Right ventricle myocardium superior (tissue), 1 donor: Measurements from ENCODE around the gene DLL4. TPM values are rescaled to one million over a fixed set of nuclear protein-coding genes. Genes with fewer than 3 reads are reported as not detected.
"Not testable (repeated sequence)": the region's sequence is repeated elsewhere in the genome, so short reads cannot be mapped to it uniquely, and the experiment has no call there.

Source experiments
- ATAC-seq: fragments of 200-7000 bp; cut with Tn5 transposase; one replicate; pipeline ENCODE4 v1.9.1; 2020; ENCODE audit warnings: mild to moderate bottlenecking; ENCODE audit not compliant: poor library complexity
- DNase-seq: peaks from one replicate; pipeline ENCODE4 v3.0.0-alpha.2; 2020
- intact Hi-C: fragments of 100-400 bp; cut with DNase I; formaldehyde crosslinking; loops from one replicate; pipeline ENCODE4 v1.11.2; 2022
- total RNA-seq: library from RNA; stranded (reverse); fragmentation: NEBNext Ultra II Directional; extraction: Animal tissue kit (Norgen Biotek cat#: 25700); gene quantifications from one replicate; pipeline ENCODE4 v1.2.1, GENCODE V29; 2021
- donor health status: DM: no; HTN: yes; CAD: no; lungs with severe emphysema.

Gene DLL4
- total RNA-seq, 1 donor from 2014 or later, result 10.7 TPM

- DNase-seq (no peak), ATAC-seq (no peak)
- intact Hi-C loops, result no loop called here
Measured at GRCh38 chr15:40952301-40952900, 23.3 kb downstream of the DLL4 start.

- intact Hi-C loops, result no loop called here
- peak; percentile 97 for DNase-seq
- ATAC-seq, result peak; percentile 96
Measured at GRCh38 chr15:40952901-40953712, 24.0 kb downstream of the DLL4 start, which contains the start of gene CHAC1. TSS of gene CHAC1 (plus strand) at chr15:40953471. CDS start at chr15:40953584, 113 bp downstream.

DNA sequence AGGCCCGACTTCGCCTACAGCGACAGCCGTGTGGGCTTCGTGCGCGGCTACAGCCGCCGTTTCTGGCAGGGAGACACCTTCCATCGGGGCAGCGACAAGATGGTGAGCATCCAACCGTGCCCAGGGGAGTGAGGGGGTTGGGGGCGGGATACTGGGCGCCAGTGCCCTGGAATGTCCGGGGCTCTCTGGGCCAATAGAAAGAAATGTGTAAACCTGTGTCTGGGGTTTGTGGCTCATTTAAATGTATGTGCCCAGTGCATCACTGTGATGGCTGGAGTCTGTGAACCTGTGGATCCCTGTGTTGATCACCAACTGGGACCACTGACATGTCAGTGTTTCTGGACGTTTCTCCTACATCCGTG is 24.6 kb downstream of the DLL4 start:
- intact Hi-C loops, result no loop called here
- ATAC-seq, result peak; percentile 6
- DNase-seq, result no peak

- DNase-seq, result peak; percentile 11
- ATAC-seq, intact Hi-C loops: not testable (repeated sequence)
Measured at GRCh38 chr15:40954158-40954848, 25.2 kb downstream of the DLL4 start.

GRCh38 chr15:40955141-40955903 is 26.2 kb downstream of the DLL4 start:
- intact Hi-C loops, result no loop called here
- peak; percentile 12 for DNase-seq
- ATAC-seq, result no peak

- ATAC-seq, result no peak
- DNase-seq, result peak; percentile 34
- intact Hi-C loops, result no loop called here
Measured at GRCh38 chr15:40955930-40956540, 26.9 kb downstream of the DLL4 start.

DNA sequence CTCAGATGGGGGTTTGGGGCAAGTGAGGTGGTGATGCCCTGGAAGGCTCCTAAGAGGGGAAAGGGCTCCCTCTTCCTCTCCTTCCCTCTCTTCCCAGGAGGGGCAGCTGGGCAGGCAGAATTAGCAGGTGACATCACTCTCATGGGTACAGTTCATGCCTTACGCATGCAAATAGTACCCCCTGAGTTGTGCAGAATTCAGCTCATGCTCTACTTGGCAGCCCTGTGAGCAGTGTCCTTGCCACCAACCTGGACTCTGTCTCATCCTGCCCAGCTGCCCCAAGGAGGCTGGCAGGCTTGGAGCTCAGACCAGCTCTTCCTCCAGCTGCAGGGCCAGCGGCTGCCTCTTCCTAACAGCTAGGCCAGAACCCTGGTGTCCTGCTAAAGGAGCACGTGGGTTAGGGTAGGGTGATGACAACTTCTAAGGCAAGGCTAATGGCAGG is 27.4 kb downstream of the DLL4 start:
- peak; percentile 30 for DNase-seq
- peak; percentile 28 for ATAC-seq
- intact Hi-C loops, result no loop called here

- ATAC-seq (no peak), DNase-seq (peak; percentile 30)
- intact Hi-C loops, result no loop called here
Measured at GRCh38 chr15:40957041-40957555, 28.0 kb downstream of the DLL4 start.

GRCh38 chr15:40957581-40958051 is 28.5 kb downstream of the DLL4 start:
- intact Hi-C loops, result no loop called here
- ATAC-seq (peak; percentile 61), DNase-seq (peak; percentile 75)

DNA sequence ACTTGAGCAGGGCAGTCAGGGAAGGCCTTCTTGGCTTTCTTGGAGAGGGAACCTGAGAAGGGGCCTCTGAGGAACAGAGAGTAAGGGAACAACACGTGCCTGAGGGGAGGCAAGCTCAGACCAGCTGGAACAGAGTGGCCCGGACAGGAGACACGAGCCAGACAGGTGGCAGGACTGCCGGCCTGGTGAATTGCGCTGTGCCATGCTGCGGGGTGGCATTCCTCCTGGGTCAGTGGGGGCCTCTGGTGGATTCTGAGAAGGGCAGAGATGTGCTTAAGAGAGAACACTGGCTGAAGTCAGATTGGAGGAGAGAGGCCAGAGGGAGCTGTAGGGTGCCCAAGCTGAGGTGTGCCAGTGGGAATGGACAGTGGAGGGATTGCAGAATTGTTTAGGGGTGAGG is 29.0 kb downstream of the DLL4 start:
- no peak for ATAC-seq
- intact Hi-C loops, result no loop called here
- peak; percentile 29 for DNase-seq

DNA sequence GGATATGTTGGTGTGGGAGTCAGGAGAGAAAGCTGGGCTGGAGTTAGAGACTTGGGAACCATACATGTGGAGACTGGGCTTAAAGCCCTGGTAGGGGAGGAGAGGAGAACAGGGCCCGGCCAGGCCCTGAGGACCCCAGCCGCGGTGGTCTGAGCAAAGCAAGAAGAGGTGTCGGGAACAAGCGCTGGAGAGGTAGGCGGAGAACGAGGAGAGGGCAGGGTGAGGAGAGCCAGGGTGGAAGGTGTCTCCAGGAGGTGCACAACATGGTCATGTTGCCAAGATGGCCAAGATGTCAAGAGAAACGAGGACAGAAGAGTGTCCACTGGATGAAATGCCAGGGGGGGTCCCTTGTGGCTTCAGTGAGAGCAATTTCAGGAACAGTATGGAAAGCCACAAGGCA is 29.6 kb downstream of the DLL4 start:
- ATAC-seq (no peak), DNase-seq (peak; percentile 25)
- intact Hi-C loops, result no loop called here

GRCh38 chr15:40959331-40960141 is 30.4 kb downstream of the DLL4 start:
- ATAC-seq, result no peak
- intact Hi-C loops, result no loop called here

DNA sequence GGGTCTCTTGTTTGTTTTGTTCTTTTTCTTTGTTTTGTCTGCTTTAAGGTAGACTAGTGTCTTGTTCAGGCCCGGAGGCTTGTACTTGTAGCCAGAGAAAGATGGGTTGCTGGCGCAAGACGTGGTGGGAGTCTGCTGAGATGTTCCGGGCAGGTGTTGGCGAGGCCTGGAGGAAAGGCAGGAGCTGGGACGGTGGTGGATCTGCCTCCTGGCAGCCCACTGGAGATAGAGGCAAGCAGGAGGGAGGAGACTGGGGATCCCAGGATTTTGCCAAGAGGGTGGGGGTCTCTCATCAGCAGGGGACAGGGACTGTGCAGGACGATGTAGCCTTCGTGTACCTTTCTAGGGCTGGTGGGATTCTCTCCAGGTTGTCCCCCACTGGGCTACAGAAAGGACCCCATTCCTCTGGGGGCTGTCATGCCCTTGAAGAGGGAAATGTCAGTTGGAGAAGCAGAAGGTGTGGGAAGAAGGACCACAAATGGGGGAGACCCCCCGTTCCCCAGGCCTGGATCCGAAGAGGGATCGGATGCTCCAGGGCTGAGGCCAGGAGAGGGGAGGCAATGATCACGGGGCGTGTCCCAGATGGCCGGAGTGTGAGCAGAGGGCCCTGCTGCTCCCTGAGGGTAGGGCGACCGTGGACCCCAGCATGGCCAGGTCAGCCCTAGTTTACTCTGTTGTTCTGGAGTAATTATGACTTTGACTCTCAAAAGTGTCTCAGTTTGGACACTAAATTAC is 31.2 kb downstream of the DLL4 start:
- DNase-seq (no peak), ATAC-seq (no peak)
- intact Hi-C loops, result no loop called here

More at GRCh38 chr15:40959331-40960141, 30.4 kb downstream of the DLL4 start:
- DNase-seq, result peak; percentile 20

- DNase-seq (no peak), ATAC-seq (no peak)
- intact Hi-C loops, result no loop called here
Measured at GRCh38 chr15:40960925-40961324, 31.8 kb downstream of the DLL4 start.

DNA sequence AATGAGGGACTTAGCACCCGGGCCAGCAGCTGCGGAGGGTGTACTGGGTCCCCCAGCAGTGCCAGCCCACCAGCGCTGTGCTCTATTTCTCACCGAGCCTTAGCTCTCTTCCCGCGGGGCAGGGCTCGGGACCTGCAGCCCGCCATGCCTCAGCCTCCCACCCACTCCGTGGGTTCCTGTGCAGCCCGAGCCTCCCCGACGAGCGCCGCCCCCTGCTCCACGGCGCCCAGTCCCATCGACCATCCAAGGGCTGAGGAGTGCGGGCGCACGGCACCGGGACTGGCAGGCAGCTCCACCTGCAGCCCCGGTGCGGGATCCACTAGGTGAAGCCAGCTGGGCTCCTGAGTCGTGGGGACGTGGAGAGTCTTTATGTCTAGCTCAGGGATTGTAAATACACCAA is 32.6 kb downstream of the DLL4 start:
- ATAC-seq, intact Hi-C loops, DNase-seq: not testable (repeated sequence)

DNA sequence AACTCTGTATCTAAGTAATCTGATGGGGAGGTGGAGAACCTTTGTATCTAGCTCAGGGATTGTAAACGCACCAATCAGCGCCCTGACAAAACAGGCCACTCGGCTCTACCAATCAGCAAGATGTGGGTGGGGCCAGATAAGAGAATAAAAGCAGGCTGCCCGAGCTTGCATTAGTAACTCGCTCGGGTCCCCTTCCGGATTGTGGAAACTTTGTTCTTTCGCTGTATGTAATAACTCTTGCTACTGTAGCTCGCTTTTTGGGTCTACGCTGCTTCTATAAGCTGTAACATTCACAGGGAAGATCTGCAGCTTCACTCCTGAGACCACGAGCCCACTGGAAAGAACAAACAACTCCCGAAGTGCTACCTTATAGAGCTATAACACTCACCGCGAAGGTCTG is 33.2 kb downstream of the DLL4 start:
- ATAC-seq, intact Hi-C loops, DNase-seq: not testable (repeated sequence)

- intact Hi-C loops, result no loop called here
- ATAC-seq, result no peak
- DNase-seq, result no peak
Measured at GRCh38 chr15:40963201-40963600, 34.1 kb downstream of the DLL4 start.
